Activated CD4-positive, alpha-beta T cell treated with anti-CD3 and anti-CD28 coated beads, Interleukin-2, amount 50 U/mL, for 1 hour (primary cell): ENCODE data around the gene PRSS50.
"Not testable (repeated sequence)": the region's sequence is repeated elsewhere in the genome, so short reads cannot be mapped to it uniquely, and the experiment has no call there.

Experiments used
- DNase-seq: peaks from one replicate; pipeline ENCODE4 v3.0.0-alpha.2; 2020

Gene PRSS50, protein sequence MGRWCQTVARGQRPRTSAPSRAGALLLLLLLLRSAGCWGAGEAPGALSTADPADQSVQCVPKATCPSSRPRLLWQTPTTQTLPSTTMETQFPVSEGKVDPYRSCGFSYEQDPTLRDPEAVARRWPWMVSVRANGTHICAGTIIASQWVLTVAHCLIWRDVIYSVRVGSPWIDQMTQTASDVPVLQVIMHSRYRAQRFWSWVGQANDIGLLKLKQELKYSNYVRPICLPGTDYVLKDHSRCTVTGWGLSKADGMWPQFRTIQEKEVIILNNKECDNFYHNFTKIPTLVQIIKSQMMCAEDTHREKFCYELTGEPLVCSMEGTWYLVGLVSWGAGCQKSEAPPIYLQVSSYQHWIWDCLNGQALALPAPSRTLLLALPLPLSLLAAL

GRCh38 chr3:46717447-46718231 lies at the start of gene PRSS50:
Gene PRSS50, minus strand, starts transcription at chr3:46717869. Its CDS starts 45 bp downstream, at chr3:46717824.
- no peak for DNase-seq

DNA sequence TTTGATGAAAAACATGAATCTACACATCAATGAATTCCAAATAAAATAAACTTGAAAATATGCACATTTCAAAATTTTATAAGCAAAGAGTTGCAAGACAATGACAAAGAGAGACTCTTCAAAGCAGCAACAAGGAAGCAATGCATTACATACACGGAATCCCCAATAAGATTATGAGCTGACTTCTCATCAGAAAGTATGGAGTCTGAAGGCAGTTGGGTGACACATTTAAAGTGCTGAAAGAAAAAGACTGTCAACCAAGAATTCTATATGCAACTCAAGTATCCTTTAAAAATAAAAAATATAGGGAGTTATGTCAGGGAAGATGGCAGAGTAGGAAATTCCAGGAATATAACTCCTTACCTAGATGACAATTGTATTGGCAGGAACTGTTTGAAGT lies 46.5 kb upstream of the PRSS50 start:
- DNase-seq = no peak

GRCh38 chr3:46763178-46763577 lies 45.5 kb upstream of the PRSS50 start:
- DNase-seq = no peak

- DNase-seq = no peak
These were observed 41.8 kb upstream of the PRSS50 start for GRCh38 chr3:46759239-46760167.

- no peak for DNase-seq
These were observed 39.0 kb upstream of the PRSS50 start for GRCh38 chr3:46756642-46757041.

GRCh38 chr3:46755646-46756045 lies 38.0 kb upstream of the PRSS50 start:
- no peak for DNase-seq

GRCh38 chr3:46753127-46753526 lies 35.5 kb upstream of the PRSS50 start:
- DNase-seq = not testable (repeated sequence)

GRCh38 chr3:46750555-46751038 lies 32.9 kb upstream of the PRSS50 start:
- DNase-seq = no peak

DNA sequence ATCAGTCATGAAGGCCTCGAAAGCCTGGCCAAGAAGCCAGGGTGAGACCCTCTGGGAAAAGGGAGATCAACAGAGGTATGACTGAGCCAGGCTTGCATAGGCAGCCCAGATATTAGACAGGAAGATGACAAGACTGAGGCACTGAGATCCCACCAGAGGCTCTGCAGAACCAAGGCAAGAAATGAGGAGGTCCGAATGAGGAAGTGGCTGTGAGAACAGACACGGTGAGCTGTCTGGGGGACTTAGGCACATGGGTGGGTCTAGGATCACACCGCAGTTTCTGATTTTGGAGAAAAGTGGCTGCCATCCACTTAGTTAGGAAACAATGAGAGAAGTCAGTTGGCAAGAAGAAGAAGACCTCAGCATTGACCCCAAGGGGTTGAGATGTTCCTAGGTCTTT lies 31.5 kb upstream of the PRSS50 start:
- DNase-seq = no peak

DNA sequence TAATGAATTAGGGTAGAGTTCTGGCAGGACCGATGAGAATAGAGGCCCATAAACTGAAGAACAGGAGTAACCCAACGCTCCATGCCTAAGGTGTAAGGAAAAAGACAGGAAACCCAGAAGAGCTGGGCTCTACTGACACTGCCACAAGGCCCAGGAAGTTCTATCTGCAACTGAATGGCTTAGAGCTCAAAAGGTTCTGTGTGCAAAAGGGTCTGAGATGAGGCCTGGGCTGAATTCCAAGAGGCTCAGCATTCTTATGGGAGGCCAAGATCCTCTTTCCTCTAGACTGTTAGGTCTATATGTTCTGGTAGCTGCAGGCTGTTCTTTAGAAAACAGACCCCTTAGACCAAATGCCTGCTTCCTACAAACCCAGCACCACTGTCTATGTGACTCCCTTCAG lies 30.5 kb upstream of the PRSS50 start:
- DNase-seq = no peak

GRCh38 chr3:46746711-46747110 lies 29.0 kb upstream of the PRSS50 start:
- no peak for DNase-seq

DNA sequence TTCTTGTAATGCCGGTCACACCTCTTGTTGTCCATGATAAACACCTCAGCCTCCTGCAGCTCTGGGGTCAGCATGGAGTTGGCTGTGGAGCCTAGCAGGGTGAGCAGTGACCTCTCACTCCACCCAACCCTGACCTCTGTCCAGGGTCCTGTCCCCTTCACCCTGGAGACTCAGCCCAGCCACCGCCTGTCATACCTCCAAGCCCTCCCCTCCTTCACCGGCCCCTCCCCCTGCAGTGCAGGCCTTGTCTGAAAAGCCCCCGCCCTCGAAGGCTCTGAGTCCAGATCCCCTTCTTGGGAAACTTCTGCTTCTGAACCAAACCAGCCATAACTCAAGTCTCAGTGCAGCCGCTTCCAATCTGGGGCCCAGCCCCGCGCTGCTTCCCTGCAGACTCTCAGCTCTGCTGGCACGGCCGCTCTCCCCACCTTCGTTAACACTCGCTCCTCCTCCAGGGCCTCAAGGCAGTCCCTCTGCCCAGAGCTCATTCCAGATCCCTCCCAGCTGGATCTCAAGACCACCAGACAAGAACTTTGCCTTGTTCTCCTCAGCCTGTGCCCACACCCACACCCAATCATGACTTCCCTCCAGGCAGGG lies 25.4 kb upstream of the PRSS50 start:
- DNase-seq = no peak

DNA sequence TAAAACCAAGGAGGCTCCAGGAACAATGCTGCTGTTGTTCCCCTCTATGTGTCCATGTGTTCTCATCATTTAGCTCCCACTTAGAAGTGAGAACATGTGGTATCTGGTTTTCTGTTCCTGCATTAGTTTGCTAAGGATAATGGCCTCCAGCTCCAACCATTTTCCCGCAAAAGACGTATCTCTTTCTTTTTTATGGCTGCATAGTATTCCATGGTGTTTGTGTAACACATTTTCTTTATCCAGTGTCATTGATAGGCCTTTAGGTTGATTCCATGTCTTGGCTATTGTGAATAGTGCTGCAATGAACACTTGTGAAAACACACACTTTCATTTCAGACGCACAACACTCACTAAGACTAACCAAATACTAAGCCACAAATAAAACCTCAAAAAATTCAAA lies 21.9 kb upstream of the PRSS50 start:
- not testable (repeated sequence) for DNase-seq

DNA sequence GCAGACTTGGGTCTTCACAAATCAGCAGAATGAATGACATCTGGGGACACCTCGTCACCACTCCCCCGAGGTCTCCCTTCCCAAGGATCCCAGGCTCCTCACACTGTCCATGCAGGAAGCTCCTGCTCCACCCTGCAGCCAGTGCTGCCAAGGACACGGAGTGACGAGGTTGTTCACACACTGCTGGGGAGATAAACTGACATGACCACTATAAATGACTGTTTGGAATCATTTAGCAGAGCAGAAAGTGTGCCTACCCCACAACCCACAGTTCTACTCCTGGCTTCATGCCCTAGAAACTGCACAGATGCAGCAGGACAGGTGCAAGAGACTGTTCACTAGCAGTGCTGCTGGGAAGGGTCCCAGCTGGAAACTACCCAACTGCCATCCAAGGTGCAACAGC lies 19.7 kb upstream of the PRSS50 start:
- no peak for DNase-seq

DNA sequence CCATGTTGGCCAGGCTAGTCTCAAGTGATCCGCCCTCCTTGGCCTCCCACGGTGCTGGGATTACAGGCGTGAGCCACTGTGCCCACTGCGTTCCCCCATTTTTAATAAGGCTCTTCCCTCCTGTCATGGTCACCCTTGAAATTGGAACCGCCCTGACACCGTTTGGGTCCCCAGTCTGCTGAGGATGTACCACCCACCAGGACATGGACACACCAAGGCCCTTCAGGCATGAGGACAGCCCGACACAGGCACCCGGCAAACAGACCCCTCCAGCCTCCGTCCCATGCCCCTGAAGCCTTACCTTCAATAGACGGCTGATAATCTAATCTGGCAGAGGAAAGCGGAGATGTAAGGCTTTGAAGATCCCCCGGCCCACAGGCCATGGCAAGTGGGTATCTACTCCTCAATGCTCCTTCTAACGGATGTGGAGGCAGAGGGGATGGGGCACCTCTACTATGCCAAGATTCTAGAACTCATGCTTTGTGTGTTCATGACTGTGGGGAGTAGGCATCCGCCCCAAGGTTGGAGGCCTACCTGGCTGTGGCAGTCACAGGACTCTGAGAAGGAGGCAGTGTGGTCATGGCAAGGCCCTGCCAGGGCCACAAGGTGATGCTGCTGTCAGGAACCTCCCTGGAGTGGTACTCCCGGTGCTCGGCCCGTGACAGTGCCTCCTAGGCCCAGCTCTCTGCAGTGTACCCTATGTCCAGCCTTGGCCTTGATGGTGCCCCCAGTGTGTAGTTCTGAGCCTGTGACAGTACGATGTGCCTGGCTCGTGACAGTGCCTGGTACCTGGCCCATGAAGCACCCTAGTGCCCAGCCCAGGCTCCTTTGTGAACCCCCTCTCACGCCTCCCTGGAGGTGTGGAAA lies 18.6 kb upstream of the PRSS50 start:
- DNase-seq = no peak

GRCh38 chr3:46734773-46735172 lies 17.1 kb upstream of the PRSS50 start:
- DNase-seq = no peak

- DNase-seq = no peak
These were observed 15.5 kb upstream of the PRSS50 start for GRCh38 chr3:46733026-46733800.

DNA sequence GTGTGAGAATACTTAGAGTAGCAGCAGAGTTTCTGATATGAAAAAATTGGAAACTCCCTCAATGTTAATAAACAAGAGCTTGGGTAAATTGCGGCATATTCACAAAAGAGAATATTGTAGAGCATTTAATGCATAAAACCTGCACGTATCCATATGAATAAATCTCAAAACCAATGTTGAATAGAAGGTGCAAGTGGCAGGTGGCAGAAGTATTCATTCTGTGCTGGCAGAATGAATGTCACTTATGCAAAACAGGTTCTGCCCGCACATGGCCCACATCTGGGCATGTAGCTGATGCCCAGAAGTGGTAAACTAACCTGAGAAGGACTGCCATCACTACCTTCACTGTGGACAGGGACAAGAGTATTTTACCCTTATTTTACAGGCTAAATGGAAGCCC lies 14.1 kb upstream of the PRSS50 start:
- DNase-seq = no peak

GRCh38 chr3:46730819-46731218 lies 13.2 kb upstream of the PRSS50 start:
- no peak for DNase-seq

GRCh38 chr3:46729038-46729437 lies 11.4 kb upstream of the PRSS50 start:
- DNase-seq = no peak
